H9 (cell line): ENCODE results near the gene RPS27. TPM values are rescaled to one million over a fixed set of nuclear protein-coding genes. Genes with fewer than 3 reads are reported as not detected.

Experiments used
- DNase-seq: peaks from one replicate; pipeline ENCODE4 v3.0.0-alpha.2; 2017
- H2AFZ ChIP-seq: one replicate; pipeline ENCODE4 v1.6.1; 2013; ENCODE audit warnings: mild to moderate bottlenecking, low read length, control low read depth, moderate library complexity
- H2AK5ac ChIP-seq: 2 replicates; pipeline ENCODE4 v1.6.1; 2013; ENCODE audit warnings: low read length, control low read depth, mixed read lengths; ENCODE audit not compliant: insufficient read length
- H2BK120ac ChIP-seq: one replicate; pipeline ENCODE4 v1.6.1; 2013; ENCODE audit warnings: low read depth, mild to moderate bottlenecking, low read length, control low read depth, inconsistent platforms; ENCODE audit not compliant: poor library complexity, severe bottlenecking
- H2BK12ac ChIP-seq: 2 replicates; pipeline ENCODE4 v1.6.1; 2013; ENCODE audit warnings: low read length, control low read depth, mixed read lengths, low read depth; ENCODE audit not compliant: insufficient read length
- H2BK15ac ChIP-seq: 2 replicates; pipeline ENCODE4 v1.6.1; 2013; ENCODE audit warnings: low read depth, low read length, control low read depth
- H2BK20ac ChIP-seq: one replicate; pipeline ENCODE4 v1.6.1; 2013; ENCODE audit warnings: low read depth, mild to moderate bottlenecking, low read length, control low read depth, inconsistent platforms; ENCODE audit not compliant: poor library complexity, severe bottlenecking
- H2BK5ac ChIP-seq: 2 replicates; pipeline ENCODE4 v1.6.1; 2013; ENCODE audit warnings: low read length, control low read depth, mixed read lengths; ENCODE audit not compliant: insufficient read length
- H3K14ac ChIP-seq: 2 replicates; pipeline ENCODE4 v1.6.1; 2013; ENCODE audit warnings: low read length, control low read depth; ENCODE audit not compliant: insufficient read depth
- H3K18ac ChIP-seq: 2 replicates; pipeline ENCODE4 v1.6.1; 2013; ENCODE audit warnings: low read depth, mild to moderate bottlenecking, mixed read lengths, low read length, control low read depth; ENCODE audit not compliant: insufficient read length
- H3K23ac ChIP-seq: 2 replicates; pipeline ENCODE4 v1.6.1; 2013; ENCODE audit warnings: low read length, control low read depth, mixed read lengths, low read depth; ENCODE audit not compliant: insufficient read length
- H3K23me2 ChIP-seq: 2 replicates; pipeline ENCODE4 v1.6.1; 2013; ENCODE audit warnings: low read depth, mild to moderate bottlenecking, mixed read lengths, low read length, control low read depth; ENCODE audit not compliant: insufficient read length, poor library complexity, severe bottlenecking
- H3K27ac ChIP-seq: 2 replicates; pipeline ENCODE4 v1.5.1; 2013; ENCODE audit warnings: low read length, control low read depth, mixed read lengths, low read depth; ENCODE audit not compliant: insufficient read length
- H3K27me3 ChIP-seq: 2 replicates; pipeline ENCODE4 v1.6.1; 2013; ENCODE audit warnings: low read length, control low read depth, inconsistent platforms; ENCODE audit not compliant: insufficient read depth
- H3K4ac ChIP-seq: 2 replicates; pipeline ENCODE4 v1.6.1; 2013; ENCODE audit warnings: low read depth, mild to moderate bottlenecking, control low read depth, inconsistent platforms, low read length, moderate library complexity
- H3K4me1 ChIP-seq: 2 replicates; pipeline ENCODE4 v1.6.1; 2013; ENCODE audit warnings: low read length, control low read depth, inconsistent platforms; ENCODE audit not compliant: insufficient read depth
- H3K4me2 ChIP-seq: 2 replicates; pipeline ENCODE4 v1.6.1; 2013; ENCODE audit warnings: low read length, control low read depth, mixed read lengths; ENCODE audit not compliant: insufficient read length, insufficient read depth
- H3K56ac ChIP-seq: 2 replicates; pipeline ENCODE4 v1.6.1; 2013; ENCODE audit warnings: low read depth, mild to moderate bottlenecking, mixed read lengths, low read length, control low read depth; ENCODE audit not compliant: insufficient read length
- H3K79me1 ChIP-seq: 2 replicates; pipeline ENCODE4 v1.6.1; 2013; ENCODE audit warnings: low read depth, mild to moderate bottlenecking, moderate library complexity, low read length, control low read depth, inconsistent platforms; ENCODE audit not compliant: insufficient read depth, poor library complexity, severe bottlenecking
- H3K79me2 ChIP-seq: 2 replicates; pipeline ENCODE4 v1.6.1; 2013; ENCODE audit warnings: low read length, control low read depth, inconsistent platforms; ENCODE audit not compliant: insufficient read depth
- H3K9ac ChIP-seq: 2 replicates; pipeline ENCODE4 v1.6.1; 2013; ENCODE audit warnings: low read length, control low read depth, mixed read lengths; ENCODE audit not compliant: insufficient read length; ENCODE audit errors: extremely low read depth
- H3K9me3 ChIP-seq: one replicate; pipeline ENCODE4 v1.6.1; 2013; ENCODE audit warnings: low read depth, low read length, inconsistent platforms; ENCODE audit not compliant: control insufficient read depth
- H3T11ph ChIP-seq: one replicate; pipeline ENCODE4 v1.6.1; 2013; ENCODE audit warnings: mild to moderate bottlenecking, low read length, control low read depth, inconsistent platforms
- H4K20me1 ChIP-seq: one replicate; pipeline ENCODE4 v1.6.1; 2013; ENCODE audit not compliant: control insufficient read depth, insufficient read length, insufficient read depth
- H4K5ac ChIP-seq: 2 replicates; pipeline ENCODE4 v1.6.1; 2013; ENCODE audit warnings: low read depth, mild to moderate bottlenecking, mixed read lengths, low read length, control low read depth; ENCODE audit not compliant: insufficient read length
- H4K8ac ChIP-seq: replicated peaks from 2 replicates; pipeline ENCODE4 v1.6.1; 2013; ENCODE audit warnings: low read length, control low read depth, mixed read lengths, low read depth; ENCODE audit not compliant: insufficient read length
- H4K91ac ChIP-seq: 2 replicates; pipeline ENCODE4 v1.6.1; 2013; ENCODE audit warnings: low read depth, mild to moderate bottlenecking, moderate library complexity, mixed read lengths, low read length, control low read depth; ENCODE audit not compliant: insufficient read length
- H3K27ac Mint-ChIP-seq, 3 experiments: 2 replicates in 2 of 3; 3 replicates in 1 of 3; pipeline ENCODE4 v1.8.0; 2020 to 2021; ENCODE audit warnings: mixed read lengths in 3 of 3, mild to moderate bottlenecking in 1 of 3, moderate library complexity in 1 of 3
- H3K27me3 Mint-ChIP-seq: 2 replicates; pipeline ENCODE4 v1.8.0; 2021; ENCODE audit warnings: low read depth, mild to moderate bottlenecking, moderate library complexity, mixed read lengths
- H3K36me3 Mint-ChIP-seq, 3 experiments: 2 replicates in 2 of 3; 3 replicates in 1 of 3; pipeline ENCODE4 v1.8.0; 2020 to 2021; ENCODE audit warnings: low read depth in 3 of 3, mixed read lengths in 3 of 3; ENCODE audit not compliant: insufficient read depth in 1 of 3
- H3K4me1 Mint-ChIP-seq, 2 experiments: 2 replicates each; pipeline ENCODE4 v1.8.0; 2020; ENCODE audit warnings: mixed read lengths in 2 of 2
- H3K4me3 Mint-ChIP-seq, 2 experiments: 2 replicates in 1 of 2; 3 replicates in 1 of 2; pipeline ENCODE4 v1.8.0; 2020 to 2021; ENCODE audit warnings: mild to moderate bottlenecking in 2 of 2, mixed read lengths in 2 of 2, moderate library complexity in 1 of 2
- H3K9me3 Mint-ChIP-seq, 2 experiments: 2 replicates in 1 of 2; 3 replicates in 1 of 2; pipeline ENCODE4 v1.8.0; 2020; ENCODE audit warnings: mild to moderate bottlenecking in 2 of 2, mixed read lengths in 2 of 2, moderate library complexity in 1 of 2
- WGBS: extraction: QIAGEN DNeasy Blood & Tissue Kit; methylation state at CpG from one replicate; pipeline ENCODE4 v1.1.7; 2013; ENCODE audit warnings: missing lambda C conversion rate, low lambda C conversion rate, mixed read lengths; ENCODE audit not compliant: insufficient read length; ENCODE audit errors: extremely low coverage; 5-methylcytosine and 5-hydroxymethylcytosine counted together
- total RNA-seq: library from RNA; stranded (reverse); gene quantifications from 2 replicates; pipeline ENCODE4 v1.2.1, GENCODE V29; 2021
- TF ChIP-seq, protein P1 (sequence below): fragments of 200-600 bp; sonication (generic); conservative IDR thresholded peaks from 3 replicates; pipeline ENCODE4 v1.8.0; 2021; ENCODE audit warnings: antibody characterized with exemption, mild to moderate bottlenecking

RPS27 gene
- total RNA-seq, 1 experiment from 2014 or later: 2,321 TPM

DNA sequence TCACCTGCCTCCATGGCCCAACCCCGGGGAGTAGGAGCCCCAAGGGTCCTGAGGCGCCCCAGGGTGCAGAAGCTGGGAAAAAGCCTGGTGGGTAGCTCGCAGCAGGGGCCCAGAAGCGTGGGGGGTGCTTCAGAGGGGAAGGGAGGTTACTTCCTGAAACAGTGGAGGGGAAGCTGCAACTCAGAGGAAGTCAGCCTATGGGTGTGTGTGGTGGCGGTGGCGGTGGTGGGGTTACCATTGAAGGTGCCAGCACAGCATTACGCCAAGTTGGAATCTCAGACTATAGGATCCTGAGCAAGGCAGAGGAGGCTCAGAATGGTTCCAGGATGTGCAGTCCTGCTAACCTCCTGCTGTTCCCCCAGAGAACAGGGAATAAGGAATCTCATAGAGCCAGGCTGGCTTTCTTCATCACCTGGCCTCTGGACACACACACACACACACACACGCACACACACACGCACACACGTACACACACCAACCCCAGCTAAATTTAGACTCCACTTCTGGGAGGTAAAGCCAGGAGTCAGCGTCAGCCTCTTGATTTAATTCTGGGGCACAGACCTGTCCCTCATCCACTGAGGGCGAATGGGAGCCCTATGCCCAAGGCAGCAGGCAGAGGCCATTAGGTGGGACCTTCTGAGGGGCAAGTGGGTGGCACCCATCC lies 45.3 kb upstream of the RPS27 start:
- no peak overlapping the region for H4K5ac ChIP-seq
- H2AFZ ChIP-seq: no peak overlapping the region
- H3K9ac ChIP-seq: peak overlapping the region; percentile 61
- no peaks in the 10 kb centered on the region for H4K20me1 ChIP-seq
- peak overlapping the region in 1 of 3 experiments; percentile 83; a peak in 4 of 7 replicates for H3K27ac Mint-ChIP-seq
- H3K18ac ChIP-seq: no peak overlapping the region
- H3K23ac ChIP-seq: no peak overlapping the region
- H4K8ac ChIP-seq: no peak overlapping the region
- H3K14ac ChIP-seq: no peak overlapping the region
- H3K9me3 ChIP-seq: no peaks in the 10 kb centered on the region
- H3K79me2 ChIP-seq: no peaks in the 10 kb centered on the region
- WGBS: no CpG with 5 or more reads among the region's 12 CpGs
- H3K36me3 Mint-ChIP-seq: peaks cover 11 to 55% (median 37%) of the 10 kb centered on the region in 3 experiments
- no peaks in the 10 kb centered on the region for H3K9me3 Mint-ChIP-seq
- peak overlapping the region; percentile 82 to 93 for H3K4me3 Mint-ChIP-seq
- no peak for DNase-seq
- no peak overlapping the region for H3K56ac ChIP-seq
- H2BK120ac ChIP-seq: no peak overlapping the region
- H3K27me3 ChIP-seq: no peaks in the 10 kb centered on the region
- no peaks in the 10 kb centered on the region; the same call in 1 of the 2 replicates for H3K4me1 ChIP-seq
- H3K27ac ChIP-seq: no peak overlapping the region
- H2BK5ac ChIP-seq: no peak overlapping the region
- H2BK20ac ChIP-seq: no peak overlapping the region
- no peak overlapping the region for H3T11ph ChIP-seq
- no peak overlapping the region for H3K4ac ChIP-seq
- H2AK5ac ChIP-seq: no peak overlapping the region
- no peak overlapping the region for H2BK15ac ChIP-seq
- H3K4me1 Mint-ChIP-seq: peaks cover 10 to 17% of the 10 kb centered on the region in 2 experiments
- H2BK12ac ChIP-seq: no peak overlapping the region
- TF ChIP-seq, protein P1, sequence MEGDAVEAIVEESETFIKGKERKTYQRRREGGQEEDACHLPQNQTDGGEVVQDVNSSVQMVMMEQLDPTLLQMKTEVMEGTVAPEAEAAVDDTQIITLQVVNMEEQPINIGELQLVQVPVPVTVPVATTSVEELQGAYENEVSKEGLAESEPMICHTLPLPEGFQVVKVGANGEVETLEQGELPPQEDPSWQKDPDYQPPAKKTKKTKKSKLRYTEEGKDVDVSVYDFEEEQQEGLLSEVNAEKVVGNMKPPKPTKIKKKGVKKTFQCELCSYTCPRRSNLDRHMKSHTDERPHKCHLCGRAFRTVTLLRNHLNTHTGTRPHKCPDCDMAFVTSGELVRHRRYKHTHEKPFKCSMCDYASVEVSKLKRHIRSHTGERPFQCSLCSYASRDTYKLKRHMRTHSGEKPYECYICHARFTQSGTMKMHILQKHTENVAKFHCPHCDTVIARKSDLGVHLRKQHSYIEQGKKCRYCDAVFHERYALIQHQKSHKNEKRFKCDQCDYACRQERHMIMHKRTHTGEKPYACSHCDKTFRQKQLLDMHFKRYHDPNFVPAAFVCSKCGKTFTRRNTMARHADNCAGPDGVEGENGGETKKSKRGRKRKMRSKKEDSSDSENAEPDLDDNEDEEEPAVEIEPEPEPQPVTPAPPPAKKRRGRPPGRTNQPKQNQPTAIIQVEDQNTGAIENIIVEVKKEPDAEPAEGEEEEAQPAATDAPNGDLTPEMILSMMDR: no peak
- peaks cover 3% of the 10 kb centered on the region for H3K79me1 ChIP-seq
- peak overlapping the region; percentile 52 for H3K4me2 ChIP-seq
- H3K23me2 ChIP-seq: peaks cover 5% of the 10 kb centered on the region
- H4K91ac ChIP-seq: no peak overlapping the region
- no peaks in the 10 kb centered on the region for H3K27me3 Mint-ChIP-seq
